ENCODE results near the gene ALPK3. TPM values are rescaled to one million over a fixed set of nuclear protein-coding genes. Genes with fewer than 3 reads are reported as not detected.

The ALPK3 gene
- total and polyA plus RNA-seq, 10 of the 15 experiments (the other 5 are each of a cell fraction or from before 2014, with no cell fraction given) = under 0.01 to 0.05 (median 0.02) TPM; not detected in 6

GRCh38 chr15:84795186-84795585 lies 22.0 kb upstream of the ALPK3 start:
- no peak for FAIRE-seq
- POLR2A ChIA-PET = no interaction called here
- Histone ChIP-seq H2AFZ (ENCODE audit: control insufficient read depth, low read depth, low read length) (no peak overlapping the region), H3K4me3 (no peak overlapping the region), H3K4me1 (ENCODE audit: control insufficient read depth, insufficient read depth, low read length) (no peaks in the 10 kb centered on the region), H3K9ac (ENCODE audit: control insufficient read depth, insufficient read depth, low read length) (no peak overlapping the region), H3K4me2 (ENCODE audit: control insufficient read depth, insufficient read depth) (no peak overlapping the region), H4K20me1 (ENCODE audit: control insufficient read depth, insufficient read depth) (no peaks in the 10 kb centered on the region; the same call in 1 of the 2 replicates), H3K79me2 (ENCODE audit: control insufficient read depth, insufficient read depth, low read length) (no peaks in the 10 kb centered on the region), H3K27me3 (replicated peaks in 1 of 2; ENCODE audit: control insufficient read depth in 2 of 2, insufficient read depth in 2 of 2, low read length in 1 of 2) (no peaks in the 10 kb centered on the region), H3K9me3 (replicated peaks; ENCODE audit: control insufficient read depth, insufficient read depth, low read length) (no peaks in the 10 kb centered on the region), H3K36me3 (ENCODE audit: control insufficient read depth in 2 of 2, insufficient read depth in 2 of 2, low read length in 1 of 2) (peaks cover 23 to 30% of the 10 kb centered on the region in 2 experiments), H3K27ac (ENCODE audit: control insufficient read depth, insufficient read depth) (no peak overlapping the region)
- SMC1A ChIA-PET (ENCODE audit: uncharacterized antibody, unreplicated experiment) = no interaction called here
- no peak for ATAC-seq
- CTCF ChIA-PET = no interaction called here
- intact Hi-C loops (cut with micrococcal nuclease; ENCODE audit: unreplicated experiment) (no loop called here), in situ Hi-C loops (cut with MboI) (no loop called here)
- no peak for DNase-seq (ENCODE audit: low read depth, low spot score)
- WGBS (ENCODE audit: insufficient coverage, insufficient replicate concordance, low lambda C conversion rate, missing lambda C conversion rate) = 97% methylated on average over 3 of the region's 3 CpGs
- BruUV-seq (replicated peaks) = no TSS peak
- TF ChIP-seq PAX5 (IDR thresholded peaks at IDR 0.05; ENCODE audit: borderline replicate concordance, low read depth, low read length) = no peak
- RAD21 ChIA-PET (ENCODE audit: unreplicated experiment) = no interaction called here

GRCh38 chr15:84797212-84797611 lies 19.9 kb upstream of the ALPK3 start:
- H2AFZ ChIP-seq (ENCODE audit: control insufficient read depth, low read depth, low read length) = no peak overlapping the region
- ATAC-seq (no peak), DNase-seq (ENCODE audit: low read depth, low spot score) (no peak), FAIRE-seq (no peak)
- H3K36me3 ChIP-seq (ENCODE audit: control insufficient read depth in 2 of 2, insufficient read depth in 2 of 2, low read length in 1 of 2) = peaks cover 28 to 31% of the 10 kb centered on the region in 2 experiments
- no peaks in the 10 kb centered on the region for H3K79me2 ChIP-seq (ENCODE audit: control insufficient read depth, insufficient read depth, low read length)
- ChIA-PET RAD21 (ENCODE audit: unreplicated experiment) (no interaction called here), POLR2A (interaction anchor here (0.6 kb wide), 1 partner anchor 23 kb away, joined by 3 read pairs; no protein-coding TSS in a partner anchor), CTCF (no interaction called here), SMC1A (ENCODE audit: uncharacterized antibody, unreplicated experiment) (no interaction called here)
- H3K4me1 ChIP-seq (ENCODE audit: control insufficient read depth, insufficient read depth, low read length) = no peaks in the 10 kb centered on the region
- intact Hi-C loops (cut with micrococcal nuclease; ENCODE audit: unreplicated experiment) = no loop called here
- H3K9me3 ChIP-seq (replicated peaks; ENCODE audit: control insufficient read depth, insufficient read depth, low read length) = no peaks in the 10 kb centered on the region
- no peaks in the 10 kb centered on the region for H3K27me3 ChIP-seq (replicated peaks in 1 of 2; ENCODE audit: control insufficient read depth in 2 of 2, insufficient read depth in 2 of 2, low read length in 1 of 2)
- H3K4me2 ChIP-seq (ENCODE audit: control insufficient read depth, insufficient read depth) = no peak overlapping the region
- in situ Hi-C loops (cut with MboI) = no loop called here
- BruUV-seq (replicated peaks) = no TSS peak
- no peak overlapping the region for H3K27ac ChIP-seq (ENCODE audit: control insufficient read depth, insufficient read depth)
- no peaks in the 10 kb centered on the region; the same call in 1 of the 2 replicates for H4K20me1 ChIP-seq (ENCODE audit: control insufficient read depth, insufficient read depth)
- WGBS (ENCODE audit: insufficient coverage, insufficient replicate concordance, low lambda C conversion rate, missing lambda C conversion rate) = 96% methylated on average over 4 of the region's 4 CpGs
- no peak overlapping the region for H3K9ac ChIP-seq (ENCODE audit: control insufficient read depth, insufficient read depth, low read length)
- H3K4me3 ChIP-seq = no peak overlapping the region
- TF ChIP-seq CUX1 (IDR thresholded peaks at IDR 0.05; ENCODE audit: insufficient replicate concordance, low read depth, low read length) = no peak
- no peak for TF ChIP-seq PBX3 (IDR thresholded peaks at IDR 0.05; ENCODE audit: insufficient replicate concordance, low read depth, low read length)
- no peak for TF ChIP-seq MAX (IDR thresholded peaks at IDR 0.05; ENCODE audit: low read depth, low read length)
- TF ChIP-seq RBBP5 (conservative IDR thresholded peaks at IDR 0.05) = no peak
- no peak for TF ChIP-seq IRF5 (IDR thresholded peaks at IDR 0.05; ENCODE audit: borderline replicate concordance)
- TF ChIP-seq FOXK2 (IDR thresholded peaks at IDR 0.05) = no peak
- no peak for TF ChIP-seq USF1 (IDR thresholded peaks at IDR 0.05; ENCODE audit: borderline replicate concordance, extremely low read length, insufficient read depth, low read depth, low read length)

Data from GM12878 (cell line).